Measurements from ENCODE around the gene ANKMY1.

Gene ANKMY1

DNA sequence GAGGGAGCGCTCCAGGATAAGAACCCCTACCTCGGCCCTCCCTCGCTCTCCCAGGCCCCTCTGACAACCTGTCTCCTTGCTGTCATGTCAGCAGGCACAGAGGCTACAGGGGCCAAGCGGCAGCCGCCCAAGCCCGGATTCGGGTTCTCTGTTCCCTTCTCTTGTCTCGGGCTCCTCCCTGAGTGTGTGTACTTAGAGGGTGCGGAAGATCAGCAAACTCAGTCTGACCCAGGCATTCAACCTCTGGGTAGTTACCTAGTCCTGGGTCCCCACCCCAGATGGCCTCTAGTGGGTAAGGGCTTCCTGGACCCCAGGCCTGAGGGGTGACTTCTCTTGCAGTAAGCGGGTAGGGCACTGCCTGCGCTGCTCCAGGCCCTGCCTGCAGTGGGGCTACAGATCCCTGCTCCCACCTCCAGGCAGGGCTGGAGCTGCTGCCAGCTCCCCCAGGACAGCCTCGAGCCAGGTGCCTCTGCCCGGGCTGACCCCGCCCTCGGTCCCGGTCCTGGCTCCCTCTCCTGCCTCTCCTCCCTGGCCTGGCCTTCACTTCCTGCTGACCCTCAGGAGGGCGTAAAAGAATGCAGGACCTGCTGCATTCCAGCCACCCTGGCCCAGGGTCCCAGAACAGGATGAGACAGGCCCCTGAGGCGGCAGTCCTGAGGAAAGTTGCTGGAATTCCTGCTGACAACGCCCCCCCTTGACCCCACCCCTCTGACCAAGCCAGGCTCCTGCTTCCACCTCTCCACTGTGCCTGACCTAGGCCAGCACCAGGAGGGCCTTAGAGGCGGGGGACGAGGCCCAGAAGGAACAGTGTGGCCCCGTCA, 100.4 kb downstream of the ANKMY1 start:
- no peak for DNase-seq

DNA sequence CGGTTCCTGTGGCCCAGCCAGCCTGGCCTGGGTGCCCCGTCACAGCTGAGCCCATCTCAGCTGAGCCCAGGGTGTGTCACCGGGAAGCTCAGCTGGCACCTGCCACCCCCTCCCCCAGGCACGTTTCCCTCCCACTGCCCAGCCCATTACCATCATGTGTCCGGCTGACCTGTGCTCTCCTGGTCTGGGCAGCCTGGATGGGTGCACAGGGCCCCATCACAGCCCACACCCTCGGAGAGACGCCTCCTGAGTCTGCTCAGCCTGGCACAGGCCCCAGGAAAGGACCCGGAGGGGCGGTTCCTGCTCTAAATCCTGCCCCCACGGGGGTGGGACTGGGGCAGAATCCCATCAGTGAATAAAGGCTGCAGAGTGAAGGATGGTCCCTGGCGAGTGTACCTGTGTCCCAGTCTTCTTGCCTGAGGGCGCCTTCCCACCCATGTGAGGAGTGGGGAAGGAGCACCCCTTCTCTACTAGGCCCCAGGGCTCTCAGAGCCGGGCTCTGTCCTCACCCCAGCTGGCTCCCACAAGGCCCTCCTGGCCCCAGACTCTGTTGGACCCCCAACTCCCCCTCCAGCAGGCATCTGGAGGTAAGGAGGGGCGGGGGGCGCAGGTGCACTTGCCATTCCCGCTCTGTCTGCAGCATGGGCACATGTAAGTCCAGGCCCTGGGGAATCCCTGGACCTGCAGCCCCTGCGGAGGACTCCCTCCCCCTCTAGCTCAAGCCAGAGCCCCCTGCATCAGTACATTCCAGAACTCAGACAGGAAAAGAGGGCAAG, 101.2 kb downstream of the ANKMY1 start:
- no peak for DNase-seq

DNA sequence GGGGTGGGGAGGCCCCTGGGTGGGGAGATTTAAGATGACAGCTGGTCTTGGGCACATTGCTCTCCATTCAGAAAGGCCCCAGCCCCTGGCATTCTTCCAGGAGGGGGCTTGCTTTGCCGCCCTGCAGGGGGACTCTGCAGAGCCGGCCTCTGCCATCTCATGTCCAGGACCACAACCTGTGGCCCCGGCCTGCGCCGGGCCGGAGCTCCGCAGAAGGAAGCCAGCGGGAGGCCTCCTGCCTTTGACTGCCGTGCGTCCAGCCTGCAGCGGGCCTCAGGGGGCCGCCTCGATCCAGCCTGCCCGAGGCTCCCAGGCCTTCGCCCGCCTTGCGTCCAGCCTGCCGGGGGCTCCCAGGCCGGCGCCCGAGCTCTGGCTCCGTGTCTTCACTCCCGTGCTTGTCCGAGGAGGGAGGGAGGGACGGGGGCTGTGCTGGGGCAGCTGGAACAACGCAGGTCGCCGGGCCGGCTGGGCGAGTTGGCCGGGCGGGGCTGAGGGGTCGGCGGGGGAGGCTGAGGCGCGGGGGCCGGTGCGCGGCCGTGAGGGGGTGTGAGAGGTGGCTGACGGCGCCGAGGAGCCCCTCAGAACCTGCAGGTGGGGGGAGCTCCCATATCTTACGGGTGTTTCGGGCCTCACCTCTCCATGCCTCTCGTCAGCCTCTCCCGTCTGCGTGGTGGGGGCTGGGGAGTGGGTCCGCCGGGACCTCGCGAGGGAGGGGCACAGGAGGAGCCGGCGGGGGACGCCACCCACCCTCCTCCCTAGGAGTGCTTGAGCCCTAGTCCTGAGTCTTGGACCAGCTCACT, 101.9 kb downstream of the ANKMY1 start:
- DNase-seq, result no peak

DNA sequence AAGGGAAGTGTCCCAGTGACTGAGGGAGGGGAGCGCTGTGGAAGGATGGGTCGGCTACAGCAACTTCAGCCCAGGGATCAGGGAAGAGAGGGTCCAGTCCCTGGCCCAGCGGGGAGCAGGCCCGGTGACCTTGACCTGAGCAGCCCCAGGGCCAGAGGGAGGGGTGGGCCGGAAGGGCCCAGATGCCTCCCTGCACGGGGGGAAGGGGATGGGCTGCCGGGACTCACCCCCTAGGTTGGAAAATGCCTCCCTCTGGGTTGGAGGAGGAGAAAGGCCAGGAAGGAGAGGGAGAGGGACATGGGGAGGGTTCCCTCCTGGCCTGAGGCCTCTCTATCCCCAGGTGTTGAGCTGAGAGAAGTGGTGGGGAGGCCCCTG, 102.5 kb downstream of the ANKMY1 start:
- DNase-seq, result no peak

DNA sequence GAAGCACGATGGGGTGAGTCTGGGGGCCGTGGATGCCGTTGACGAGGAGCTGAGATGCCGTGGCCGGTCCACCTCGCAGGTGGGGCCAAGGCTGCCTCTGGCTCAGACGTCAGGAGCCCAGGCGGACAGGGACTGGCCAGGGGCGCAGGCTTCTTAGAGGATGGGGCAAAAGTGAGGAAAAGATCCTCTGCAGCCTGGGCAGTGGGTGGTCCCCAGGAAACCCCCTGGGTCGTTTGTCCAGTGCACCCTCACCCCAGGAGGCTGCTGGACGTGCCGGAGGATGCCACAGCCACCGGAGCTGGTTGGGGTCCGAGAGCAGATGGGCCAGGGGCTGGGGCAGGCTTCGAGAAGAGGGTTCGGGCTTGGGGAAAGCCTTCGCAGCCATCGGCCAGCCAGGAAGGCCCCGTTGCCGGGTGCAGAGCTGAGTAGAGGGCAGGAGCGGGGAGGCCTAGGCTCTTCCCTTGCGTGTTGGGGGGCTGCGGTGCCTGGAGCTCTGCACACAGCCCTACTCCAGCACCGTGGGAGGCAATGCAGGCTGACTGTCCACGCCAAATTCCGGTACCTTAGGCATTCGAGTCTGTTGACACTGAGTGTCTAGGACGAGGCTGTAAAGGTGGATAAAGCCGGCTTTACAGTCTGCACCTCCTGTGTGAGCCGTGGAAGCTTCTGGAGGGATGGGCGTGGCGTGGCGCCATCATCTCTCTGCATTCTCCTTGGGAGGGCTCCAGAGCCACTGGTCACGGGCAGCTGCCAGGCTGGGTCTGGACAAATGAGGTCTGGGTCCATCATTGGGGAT, 103.5 kb downstream of the ANKMY1 start:
- peak in 1 of 2 experiments; percentile 34 for DNase-seq

DNA sequence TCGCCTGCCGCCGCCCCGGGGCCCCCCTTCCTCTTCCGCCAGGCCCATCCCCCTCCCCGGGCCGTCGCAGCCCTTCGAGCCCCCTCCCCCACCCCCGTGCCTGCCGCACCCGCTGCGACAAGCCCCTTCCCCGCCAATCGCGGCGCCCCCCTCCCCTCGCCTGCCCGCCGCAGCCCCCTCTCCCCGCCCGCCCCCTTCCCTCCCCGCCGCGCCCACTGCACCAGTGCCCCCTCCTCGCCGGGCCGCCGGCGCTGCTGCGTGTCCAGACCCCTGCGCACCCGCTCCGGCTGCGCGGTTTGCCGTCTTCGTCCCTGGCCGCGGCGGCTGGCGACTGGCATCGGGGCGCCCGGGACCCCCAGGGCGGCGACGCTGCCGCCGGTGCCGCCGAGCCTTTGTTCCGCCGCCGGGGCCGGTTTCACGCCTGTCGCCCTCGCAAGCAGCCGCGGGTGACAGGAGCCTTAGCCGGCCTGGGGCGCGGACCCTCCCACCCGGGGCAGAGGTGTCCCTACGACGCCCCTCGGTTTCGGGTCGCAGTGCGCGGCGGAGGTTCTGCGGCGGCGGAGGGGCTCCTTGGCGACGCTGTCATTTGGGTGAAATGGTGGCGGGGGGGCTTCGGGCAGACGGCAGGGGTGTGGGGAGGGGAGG, 104.2 kb downstream of the ANKMY1 start:
- DNase-seq, result no peak

DNA sequence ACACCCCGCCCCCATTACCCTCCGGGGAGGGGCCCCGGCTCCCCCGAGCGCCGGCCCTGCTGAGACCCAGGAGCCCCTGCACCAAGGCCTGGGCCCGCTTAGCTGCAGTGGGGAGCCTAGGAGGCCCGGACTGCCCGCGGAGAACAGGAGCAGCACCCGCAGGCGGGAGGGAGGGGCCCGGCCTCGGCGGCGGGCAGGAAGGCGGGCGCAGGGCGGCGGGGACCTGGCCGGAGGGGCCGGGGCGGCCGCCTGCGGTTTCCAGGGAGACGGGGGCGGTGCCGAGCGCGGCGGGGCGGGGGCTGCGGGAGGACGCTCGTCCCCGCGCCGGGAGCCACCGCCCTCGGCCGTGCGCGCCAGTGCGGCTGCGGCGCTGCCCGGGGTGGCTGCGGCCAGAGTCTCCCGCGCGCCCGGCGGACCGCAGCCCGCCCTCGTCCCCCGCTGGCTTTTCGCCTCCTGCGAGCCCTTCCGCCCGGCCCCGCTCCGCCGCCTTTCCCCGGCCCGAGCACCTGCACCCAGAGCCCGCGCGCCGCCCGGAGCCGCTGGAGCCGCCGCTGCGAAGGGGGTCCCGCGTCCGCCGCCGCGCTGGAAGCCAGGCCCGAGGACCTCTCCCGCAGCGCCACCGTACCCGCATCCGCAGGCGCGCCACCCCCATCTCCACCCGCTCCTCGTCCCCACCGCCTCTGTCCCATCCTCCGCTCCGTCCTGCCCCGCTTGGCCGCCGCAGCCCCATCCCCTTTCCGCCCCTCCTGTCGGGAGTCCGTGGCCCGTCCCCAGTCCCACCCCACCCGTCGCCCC, 105.1 kb downstream of the ANKMY1 start:
- peak in 1 of 2 experiments; percentile 82 for DNase-seq

DNA sequence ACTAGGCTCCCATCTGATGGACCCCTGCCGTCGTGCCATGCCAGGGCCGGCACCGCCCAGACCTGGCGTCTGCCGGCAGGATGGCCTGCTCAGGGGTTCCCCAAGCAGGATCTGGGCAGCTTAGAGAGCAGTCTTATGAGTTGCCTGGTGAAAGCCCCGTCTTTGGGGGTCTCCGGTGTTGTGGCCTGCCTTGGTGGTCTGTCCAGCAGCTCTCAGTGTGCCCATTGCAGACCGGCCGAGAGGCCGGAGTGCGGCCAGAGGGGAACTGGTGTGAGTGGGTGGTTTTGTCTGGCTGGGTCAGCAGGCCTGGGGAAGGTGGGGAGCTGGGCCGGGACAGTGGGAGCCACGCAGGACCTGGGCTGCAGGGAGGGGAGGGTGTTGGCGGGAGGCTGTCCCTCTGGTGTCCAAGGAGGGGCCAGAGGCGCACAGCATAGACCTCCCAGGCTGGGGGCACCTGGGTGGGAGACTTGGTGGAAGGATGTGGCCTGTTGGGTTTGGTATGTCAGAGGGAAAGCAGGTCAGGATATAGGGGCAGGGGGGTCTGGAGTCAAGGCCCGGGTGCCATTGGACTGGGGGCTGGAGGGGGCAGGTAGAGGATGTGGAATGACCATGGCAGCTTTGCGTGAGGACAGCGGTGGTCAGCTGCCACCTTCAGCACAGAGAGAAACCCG, 105.9 kb downstream of the ANKMY1 start:
- no peak for DNase-seq

DNA sequence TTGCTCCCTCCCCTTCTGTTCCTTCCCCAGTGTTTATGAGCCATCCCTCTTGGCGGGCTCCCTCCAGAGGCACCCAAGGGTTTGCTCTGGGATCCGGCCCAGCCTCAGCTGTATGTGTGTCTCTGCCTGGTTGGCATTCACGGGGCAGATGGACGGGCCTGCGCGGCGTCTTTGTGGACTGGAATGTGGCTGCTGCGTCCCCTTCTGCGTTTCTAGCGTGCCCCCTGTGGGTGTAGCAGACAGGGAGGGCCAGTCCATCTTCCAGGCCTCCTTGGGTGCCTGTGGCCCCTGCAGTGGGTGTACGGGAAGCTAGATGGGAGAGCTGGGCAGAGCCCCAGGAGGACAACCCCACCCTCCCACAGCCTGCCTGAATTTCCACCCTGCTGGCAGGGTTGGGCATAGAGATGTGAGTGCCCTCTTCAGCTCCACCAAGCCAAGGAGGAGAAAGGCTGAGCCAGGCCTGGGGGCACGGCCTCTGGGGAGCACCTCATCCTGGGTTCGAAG, 106.6 kb downstream of the ANKMY1 start:
- no peak for DNase-seq

DNA sequence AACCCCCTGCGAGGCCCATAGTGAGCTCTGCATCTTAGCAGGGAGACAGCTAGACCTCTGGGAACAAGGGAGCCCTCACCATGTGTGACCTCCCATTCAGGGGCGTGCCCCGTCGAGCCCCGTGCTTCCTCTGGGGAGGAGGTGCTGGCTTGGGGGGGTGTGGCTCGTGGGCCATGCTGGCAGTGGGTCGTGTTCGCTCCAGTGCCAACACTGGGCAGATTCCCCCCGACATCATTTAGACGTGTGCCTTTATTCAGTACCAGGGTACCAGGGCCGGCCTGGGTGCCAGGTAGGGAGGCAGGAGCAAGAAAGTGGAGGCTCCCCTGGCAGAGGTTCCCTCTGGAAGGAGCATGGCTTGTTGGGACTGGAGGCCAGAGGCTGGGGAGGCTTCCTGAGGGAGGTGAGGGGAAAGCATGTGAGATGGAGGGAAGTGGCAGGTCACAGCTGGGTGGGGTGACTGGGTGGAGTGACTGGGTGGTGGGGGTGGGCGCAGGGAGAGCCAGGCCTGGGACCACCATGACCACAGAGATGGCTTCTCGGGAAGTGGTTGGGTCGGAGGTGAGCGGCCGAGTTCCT, 107.2 kb downstream of the ANKMY1 start:
- peak in 1 of 2 experiments; percentile 78 for DNase-seq

DNA sequence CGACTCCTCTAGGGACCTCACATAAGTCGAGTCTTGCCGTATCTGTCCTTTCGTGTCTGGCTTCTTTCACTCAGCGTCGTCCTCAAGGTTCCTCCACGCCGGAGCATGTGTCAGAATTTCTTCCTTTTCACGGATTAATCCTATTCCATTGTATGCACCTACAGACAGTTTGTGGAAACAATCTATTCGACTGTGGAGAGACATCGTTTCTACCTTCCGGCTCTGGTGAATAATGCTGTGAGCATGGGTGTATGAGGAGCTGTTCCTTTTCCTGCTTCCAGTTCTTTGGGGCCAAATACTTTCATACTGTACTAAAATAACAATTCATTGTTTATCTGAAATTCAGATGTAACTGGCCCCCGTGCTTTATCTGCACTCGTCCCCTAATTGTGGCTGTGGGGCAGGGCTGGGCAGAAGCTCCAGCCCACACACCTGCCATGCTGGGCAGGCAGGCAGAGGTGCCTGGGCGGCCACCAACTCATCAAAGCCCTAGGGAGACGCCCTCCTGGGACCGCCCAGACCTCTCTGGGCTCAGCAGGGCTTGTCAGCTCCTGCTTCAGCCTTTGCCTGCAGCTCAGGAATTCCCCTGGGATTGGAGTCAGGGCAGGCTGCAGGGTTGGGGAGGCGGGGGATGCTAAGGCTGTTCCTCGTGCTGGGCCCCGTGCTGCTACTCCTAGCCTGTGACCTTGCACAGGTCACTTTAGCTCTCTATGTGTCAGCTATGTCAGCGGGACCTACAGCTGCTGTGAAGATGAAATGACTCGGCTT, 107.8 kb downstream of the ANKMY1 start:
- peak; percentile 85 to 97 for DNase-seq

DNA sequence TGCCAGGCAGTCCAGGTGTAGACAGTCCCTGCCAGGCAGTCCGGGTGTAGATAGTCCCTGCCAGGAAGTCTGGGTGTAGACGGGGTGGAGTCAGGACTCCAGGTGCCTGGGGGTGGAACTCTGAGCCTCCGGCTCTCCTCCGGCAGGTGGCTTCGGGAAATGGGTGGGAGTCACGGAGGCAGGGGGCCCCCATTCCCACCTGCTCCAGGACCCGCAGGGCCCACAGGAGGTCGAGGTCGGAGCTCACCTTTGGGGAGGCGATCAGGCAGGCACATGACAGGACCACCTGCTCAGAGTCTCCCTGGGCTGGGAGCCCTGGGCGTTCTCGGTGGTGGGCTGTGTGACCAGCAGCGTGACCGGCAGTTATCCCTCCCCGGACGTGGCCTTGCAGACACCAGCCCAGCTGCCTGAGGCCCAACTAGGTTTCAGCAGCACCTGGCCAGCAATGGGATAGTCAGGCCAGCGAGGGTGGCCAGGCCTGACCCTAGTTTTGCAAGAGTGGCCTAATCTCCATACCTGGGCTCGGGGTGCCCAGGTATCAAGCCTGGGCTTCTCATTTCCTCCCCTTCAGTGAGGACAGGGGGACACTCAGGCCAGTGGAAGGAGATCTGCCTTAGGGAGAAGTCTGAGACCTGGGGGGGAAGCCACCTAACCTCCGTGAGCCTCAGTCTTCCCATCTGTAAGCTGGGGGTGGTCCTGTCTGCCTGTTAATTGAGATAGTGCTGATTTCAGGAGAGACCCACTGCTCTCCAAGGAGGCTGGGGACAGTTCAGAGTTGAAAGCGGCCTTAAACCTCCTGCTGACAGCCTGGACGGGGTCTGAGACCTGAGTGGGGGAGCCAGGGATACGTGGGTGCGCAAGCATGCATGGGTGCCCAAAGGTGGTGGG, 109.2 kb downstream of the ANKMY1 start:
- DNase-seq, result no peak

DNA sequence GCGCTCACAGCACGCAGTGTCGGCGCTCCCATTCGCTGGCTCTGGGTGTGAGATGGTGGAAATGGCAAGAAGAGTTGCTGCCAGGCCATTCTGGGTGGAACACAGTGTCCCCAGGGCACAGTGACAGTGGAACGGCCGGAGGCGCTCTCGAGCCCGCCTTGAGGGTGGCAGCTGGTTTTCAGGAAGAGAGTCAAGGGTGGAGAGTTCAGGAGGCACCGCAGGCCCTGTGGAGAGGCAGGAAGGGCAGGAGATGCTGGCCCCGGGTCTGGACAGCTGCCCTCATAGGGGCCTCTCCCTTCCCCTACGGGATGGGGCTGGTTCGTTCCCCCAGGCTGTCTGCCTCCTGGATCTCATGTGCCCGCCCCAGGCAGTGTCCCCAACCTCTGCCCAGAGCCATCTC, 109.9 kb downstream of the ANKMY1 start:
- DNase-seq, result no peak

DNA sequence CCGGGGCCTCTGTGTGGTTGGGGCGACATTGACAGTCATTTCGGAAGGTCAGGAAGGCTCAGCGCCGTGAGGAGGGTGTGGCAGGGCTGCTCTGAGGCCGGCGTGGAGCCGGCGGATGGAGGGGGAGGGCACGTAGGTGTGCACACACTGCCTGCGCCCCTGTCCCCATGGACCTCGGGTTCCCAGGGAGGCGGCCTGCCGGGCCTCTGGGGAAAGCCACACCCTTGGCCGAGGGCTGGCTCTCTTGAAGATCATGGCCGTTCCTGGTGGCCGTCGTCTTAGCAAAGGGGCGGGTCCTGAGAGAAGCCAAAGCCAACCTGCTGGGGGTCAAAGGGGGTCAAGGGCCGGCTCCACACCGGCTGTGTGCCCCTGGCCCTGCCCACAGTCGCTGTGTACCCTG, 110.5 kb downstream of the ANKMY1 start:
- DNase-seq, result no peak

DNA sequence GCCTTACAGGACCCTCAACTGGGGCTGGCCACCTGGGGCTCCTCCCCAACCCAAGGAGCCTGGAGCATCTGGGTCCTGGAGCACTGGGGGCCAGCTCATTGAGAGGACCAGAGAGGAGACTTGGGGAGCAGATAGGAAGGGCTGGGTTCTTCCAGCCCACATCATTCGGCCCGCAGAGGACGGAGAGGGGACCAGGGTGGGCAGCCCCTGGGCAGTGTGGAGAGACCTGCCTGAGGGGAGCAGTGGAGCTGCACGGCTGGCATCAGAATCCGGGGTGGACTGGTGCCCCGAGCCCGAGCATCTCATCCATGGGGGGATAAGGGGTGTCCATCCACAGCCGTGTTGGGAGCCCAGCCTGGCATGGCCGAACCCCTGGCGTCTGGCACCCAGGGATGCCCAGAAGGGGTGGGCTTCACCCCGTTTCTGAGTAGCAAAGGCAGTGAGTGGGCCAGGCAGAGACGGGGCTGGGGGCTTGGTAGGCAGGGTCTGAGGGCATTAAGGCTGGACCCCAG, 111.1 kb downstream of the ANKMY1 start:
- no peak for DNase-seq

DNA sequence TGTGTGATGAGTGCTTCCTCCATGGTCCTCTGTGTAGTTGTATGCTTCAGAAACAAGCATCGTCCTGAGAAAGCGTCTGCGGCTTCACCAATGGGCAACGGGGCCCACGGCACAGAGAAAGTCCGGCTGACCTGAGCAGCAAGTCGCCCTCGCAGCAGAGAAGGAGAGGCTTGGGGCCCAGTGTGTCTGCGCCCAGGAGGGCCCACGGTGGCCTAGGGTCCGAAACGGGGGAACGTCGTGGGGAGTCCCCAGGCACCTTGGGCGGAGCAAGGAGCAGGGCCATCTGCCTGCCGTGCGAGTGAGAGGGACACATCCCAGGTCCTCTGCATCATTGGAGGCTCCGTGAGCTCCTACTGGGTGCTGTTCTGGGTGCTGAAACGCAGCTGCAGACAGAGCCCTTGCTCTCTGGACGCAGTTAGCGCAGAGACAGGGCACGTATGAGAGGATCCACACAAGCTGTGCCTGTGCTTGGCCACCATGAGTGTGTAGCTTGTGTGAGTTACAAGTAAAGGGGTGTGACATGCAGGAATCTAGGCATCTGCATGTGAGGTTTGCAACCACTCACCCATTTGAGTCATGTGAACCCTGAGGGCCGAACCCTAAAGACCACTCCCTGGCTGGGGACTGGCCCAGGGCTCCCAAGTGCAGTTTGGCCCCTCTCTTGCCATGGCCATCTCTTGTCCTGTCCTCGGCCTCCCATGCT, 111.7 kb downstream of the ANKMY1 start:
- DNase-seq, result no peak

DNA sequence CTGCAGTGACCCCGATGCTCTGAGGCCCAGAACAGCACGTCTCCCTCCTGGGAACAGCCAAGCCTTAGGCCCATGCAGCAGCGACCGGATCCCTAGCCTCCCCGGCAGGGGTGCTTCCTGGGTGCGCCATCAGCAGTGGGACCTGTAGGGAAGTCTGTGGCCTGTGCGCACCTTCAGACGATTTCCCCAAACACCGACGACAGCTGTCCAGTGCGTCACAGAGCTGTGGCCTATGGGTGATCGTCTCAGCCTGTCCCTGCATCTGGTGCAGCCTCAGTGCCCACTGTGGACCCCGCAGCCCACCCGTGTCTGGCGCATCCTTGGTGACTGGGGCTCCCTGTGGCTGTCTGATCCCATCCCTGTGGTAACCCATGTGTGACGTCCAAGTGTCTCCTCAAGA, 113.3 kb downstream of the ANKMY1 start:
- DNase-seq, result no peak
